ENCODE measurements around the gene LRMDA.

DNA sequence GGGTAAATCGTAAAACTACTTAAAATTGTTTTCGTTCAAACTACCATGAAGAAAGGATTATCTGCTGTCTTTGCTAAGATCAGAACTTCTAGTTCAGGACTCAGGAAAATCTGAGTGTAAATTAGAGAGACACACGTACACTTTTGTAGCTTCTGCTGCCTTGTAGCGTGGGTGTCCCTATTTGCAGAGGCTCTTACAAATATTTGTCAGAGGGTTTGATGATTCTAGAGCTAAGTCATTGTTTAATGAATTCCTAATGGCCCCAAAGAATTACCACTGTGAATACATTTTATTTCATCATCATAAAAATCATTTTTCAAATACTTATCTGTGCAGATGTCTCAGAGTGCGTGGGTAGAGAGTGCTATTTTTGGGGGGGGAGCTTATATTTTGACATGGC, 314.9 kb downstream of the LRMDA start:
- TF ChIP-seq, protein P1, sequence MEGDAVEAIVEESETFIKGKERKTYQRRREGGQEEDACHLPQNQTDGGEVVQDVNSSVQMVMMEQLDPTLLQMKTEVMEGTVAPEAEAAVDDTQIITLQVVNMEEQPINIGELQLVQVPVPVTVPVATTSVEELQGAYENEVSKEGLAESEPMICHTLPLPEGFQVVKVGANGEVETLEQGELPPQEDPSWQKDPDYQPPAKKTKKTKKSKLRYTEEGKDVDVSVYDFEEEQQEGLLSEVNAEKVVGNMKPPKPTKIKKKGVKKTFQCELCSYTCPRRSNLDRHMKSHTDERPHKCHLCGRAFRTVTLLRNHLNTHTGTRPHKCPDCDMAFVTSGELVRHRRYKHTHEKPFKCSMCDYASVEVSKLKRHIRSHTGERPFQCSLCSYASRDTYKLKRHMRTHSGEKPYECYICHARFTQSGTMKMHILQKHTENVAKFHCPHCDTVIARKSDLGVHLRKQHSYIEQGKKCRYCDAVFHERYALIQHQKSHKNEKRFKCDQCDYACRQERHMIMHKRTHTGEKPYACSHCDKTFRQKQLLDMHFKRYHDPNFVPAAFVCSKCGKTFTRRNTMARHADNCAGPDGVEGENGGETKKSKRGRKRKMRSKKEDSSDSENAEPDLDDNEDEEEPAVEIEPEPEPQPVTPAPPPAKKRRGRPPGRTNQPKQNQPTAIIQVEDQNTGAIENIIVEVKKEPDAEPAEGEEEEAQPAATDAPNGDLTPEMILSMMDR (conservative IDR thresholded peaks at IDR 0.05; ENCODE audit: low read depth, low read length), result no peak
- TF ChIP-seq EZH2 (IDR thresholded peaks at IDR 0.05; ENCODE audit: low read length, unreplicated experiment), result no peak
